Measurements from ENCODE around the gene ZNF333. TPM values are rescaled to one million over a fixed set of nuclear protein-coding genes. Genes with fewer than 3 reads are reported as not detected.

The ZNF333 gene
- total and polyA plus RNA-seq, 2 donors (not counting 3 experiments of a cell fraction or from before 2014, with no cell fraction given), result 11.1 to 19.7 TPM

- Histone ChIP-seq H3K79me2 (ENCODE audit: control insufficient read depth, insufficient read depth, low read length) (peaks cover 5% of the 10 kb centered on the region), H3K27ac (ENCODE audit: insufficient read depth, low read depth, low read length) (no peak overlapping the region), H3K9ac (replicated peaks; ENCODE audit: extremely low read depth, insufficient read depth, low read length) (no peak overlapping the region), H3K4me3 (replicated peaks in 1 of 3; ENCODE audit: insufficient read depth in 1 of 3, low read depth in 1 of 3, low read length in 3 of 3) (no peak overlapping the region), H3K9me3 (replicated peaks; ENCODE audit: control insufficient read depth, insufficient read depth, low read length) (no peaks in the 10 kb centered on the region), H3K4me1 (ENCODE audit: control insufficient read depth, extremely low read depth, insufficient read depth, low read length) (peaks cover 9% of the 10 kb centered on the region), H3K36me3 (ENCODE audit: control insufficient read depth in 2 of 2, extremely low read depth in 1 of 2, insufficient read depth in 2 of 2, low read length in 2 of 2) (no peaks in the 10 kb centered on the region), H3K9me1 (replicated peaks; ENCODE audit: control insufficient read depth, extremely low read depth, insufficient read depth, low read length) (no peaks in the 10 kb centered on the region), H4K20me1 (replicated peaks; ENCODE audit: control insufficient read depth, extremely low read depth, insufficient read depth, low read length) (no peaks in the 10 kb centered on the region), H3K4me2 (ENCODE audit: insufficient read depth, low read length) (no peak overlapping the region), H2AFZ (ENCODE audit: low read depth, low read length) (no peak overlapping the region), H3K27me3 (ENCODE audit: control insufficient read depth in 2 of 2, insufficient read depth in 2 of 2, low read length in 2 of 2) (peaks cover 0 to 2% of the 10 kb centered on the region in 2 experiments)
- POLR2A ChIA-PET, result interaction anchor here (0.7 kb wide), 1 partner anchor 113 kb away, joined by 3 read pairs; no protein-coding TSS in a partner anchor
- DNase-seq (ENCODE audit: low read depth, low spot score) (peak; percentile 19), FAIRE-seq (no peak)
- CTCF ChIA-PET, result interaction anchor here (0.5 to 9.8 kb wide), 15 partner anchors 9 to 329 kb away, joined by 3 to 342 read pairs (median 5); partner anchors contain the start of genes ADGRE3 and NDUFB7
- dilution Hi-C loops (cut with MboI; ENCODE audit: extremely low pct_ligation_motif_present, low sequenced_read_pairs) (no loop called here), intact Hi-C loops (cut with micrococcal nuclease) (loop anchor here (1.0 kb wide), 2 partner anchors 112 to 130 kb away; no protein-coding TSS in a partner anchor)
- TF ChIP-seq CTCF (IDR thresholded peaks at IDR 0.05; ENCODE audit: extremely low read depth in 1 of 2, insufficient read depth in 1 of 2, low read depth in 1 of 2, low read length in 2 of 2) (peak in 1 of 2 donors; percentile 8), FOS (IDR thresholded peaks at IDR 0.05; ENCODE audit: borderline replicate concordance, insufficient read depth, low read length) (no peak)
- BruUV-seq (replicated peaks), result no TSS peak
These were observed 3.4 kb upstream of the ZNF333 start for GRCh38 chr19:14686411-14686810.

GRCh38 chr19:14694641-14695266 lies 4.9 kb downstream of the ZNF333 start:
- dilution Hi-C loops (cut with MboI; ENCODE audit: extremely low pct_ligation_motif_present, low sequenced_read_pairs) (no loop called here), intact Hi-C loops (cut with micrococcal nuclease) (no loop called here)
- DNase-seq (ENCODE audit: low read depth, low spot score) (no peak), FAIRE-seq (no peak)
- no TSS peak for BruUV-seq (replicated peaks)
- peaks cover 0 to 19% of the 10 kb centered on the region in 2 experiments for H3K36me3 ChIP-seq (ENCODE audit: control insufficient read depth in 2 of 2, extremely low read depth in 1 of 2, insufficient read depth in 2 of 2, low read length in 2 of 2)
- peaks cover 5% of the 10 kb centered on the region for H3K79me2 ChIP-seq (ENCODE audit: control insufficient read depth, insufficient read depth, low read length)
- no peak overlapping the region for H3K9ac ChIP-seq (replicated peaks; ENCODE audit: extremely low read depth, insufficient read depth, low read length)
- H3K4me2 ChIP-seq (ENCODE audit: insufficient read depth, low read length), result no peak overlapping the region
- H3K4me1 ChIP-seq (ENCODE audit: control insufficient read depth, extremely low read depth, insufficient read depth, low read length), result peaks cover 6% of the 10 kb centered on the region
- POLR2A ChIA-PET, result no interaction called here
- no peak overlapping the region for H2AFZ ChIP-seq (ENCODE audit: low read depth, low read length)
- CTCF ChIA-PET, result no interaction called here
- H3K9me3 ChIP-seq (replicated peaks; ENCODE audit: control insufficient read depth, insufficient read depth, low read length), result no peaks in the 10 kb centered on the region
- TF ChIP-seq POLR2A (IDR thresholded peaks at IDR 0.05; ENCODE audit: low read depth, low read length) (no peak), CTCF (IDR thresholded peaks at IDR 0.05; ENCODE audit: extremely low read depth in 1 of 2, insufficient read depth in 1 of 2, low read depth in 1 of 2, low read length in 2 of 2) (no peak), GATA2 (IDR thresholded peaks at IDR 0.05; ENCODE audit: insufficient read depth, insufficient read length, low read depth, low read length) (no peak), FOS (IDR thresholded peaks at IDR 0.05; ENCODE audit: borderline replicate concordance, insufficient read depth, low read length) (no peak), POLR2AphosphoS5 (IDR thresholded peaks at IDR 0.05; ENCODE audit: insufficient read depth, low read depth, low read length) (no peak), EZH2 (IDR thresholded peaks at IDR 0.05; ENCODE audit: borderline replicate concordance, low read depth, low read length, severe bottlenecking) (no peak), MYC (IDR thresholded peaks at IDR 0.05; ENCODE audit: low read depth, low read length) (no peak), JUN (IDR thresholded peaks at IDR 0.05; ENCODE audit: borderline replicate concordance, insufficient read depth, insufficient read length, low read depth) (no peak), MAX (IDR thresholded peaks at IDR 0.05; ENCODE audit: insufficient read depth, insufficient read length) (no peak)
- H3K27me3 ChIP-seq (ENCODE audit: control insufficient read depth in 2 of 2, insufficient read depth in 2 of 2, low read length in 2 of 2), result no peaks in the 10 kb centered on the region
- no peaks in the 10 kb centered on the region for H3K9me1 ChIP-seq (replicated peaks; ENCODE audit: control insufficient read depth, extremely low read depth, insufficient read depth, low read length)
- H3K27ac ChIP-seq (ENCODE audit: insufficient read depth, low read depth, low read length), result no peak overlapping the region
- H3K4me3 ChIP-seq (replicated peaks in 1 of 3; ENCODE audit: insufficient read depth in 1 of 3, low read depth in 1 of 3, low read length in 3 of 3), result no peak overlapping the region
- H4K20me1 ChIP-seq (replicated peaks; ENCODE audit: control insufficient read depth, extremely low read depth, insufficient read depth, low read length), result no peaks in the 10 kb centered on the region
